B cell (primary cell): ENCODE measurements around the gene ITGA6.

ENCODE experiments used
- EZH2 ChIP-seq: IDR thresholded peaks from 2 replicates; pipeline ENCODE4 v1.6.1; 2012; ENCODE audit warnings: borderline replicate concordance, low read depth, mild to moderate bottlenecking, moderate library complexity, low read length; ENCODE audit not compliant: insufficient read depth, poor library complexity, severe bottlenecking
- TF ChIP-seq, protein P1 (sequence below): fragments of 200-600 bp; IDR thresholded peaks from one replicate; pipeline ENCODE4 v1.8.0; 2022; ENCODE audit warnings: antibody characterized with exemption, mild to moderate bottlenecking

DNA sequence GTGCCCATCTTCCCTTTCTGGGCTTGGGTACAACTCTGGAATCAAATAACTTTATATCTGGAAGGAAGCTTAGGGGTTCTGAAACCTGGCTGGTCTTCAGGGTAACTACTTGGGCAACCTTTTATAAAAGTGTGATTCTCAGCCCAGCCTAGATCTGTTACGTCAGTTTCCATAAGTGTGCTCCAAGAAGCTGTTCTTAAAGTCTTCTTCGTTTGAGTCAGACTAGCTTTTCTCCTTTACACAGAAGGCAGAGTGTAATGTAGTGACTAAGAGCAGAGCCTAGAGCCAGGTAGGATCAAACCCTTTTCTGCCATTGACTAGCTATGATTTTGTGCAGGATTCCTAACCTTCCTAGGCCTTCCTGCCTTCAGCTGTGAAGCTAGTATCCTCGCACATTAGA lies 5.8 kb downstream of the ITGA6 start:
- no peak for TF ChIP-seq EZH2
- TF ChIP-seq, protein P1, sequence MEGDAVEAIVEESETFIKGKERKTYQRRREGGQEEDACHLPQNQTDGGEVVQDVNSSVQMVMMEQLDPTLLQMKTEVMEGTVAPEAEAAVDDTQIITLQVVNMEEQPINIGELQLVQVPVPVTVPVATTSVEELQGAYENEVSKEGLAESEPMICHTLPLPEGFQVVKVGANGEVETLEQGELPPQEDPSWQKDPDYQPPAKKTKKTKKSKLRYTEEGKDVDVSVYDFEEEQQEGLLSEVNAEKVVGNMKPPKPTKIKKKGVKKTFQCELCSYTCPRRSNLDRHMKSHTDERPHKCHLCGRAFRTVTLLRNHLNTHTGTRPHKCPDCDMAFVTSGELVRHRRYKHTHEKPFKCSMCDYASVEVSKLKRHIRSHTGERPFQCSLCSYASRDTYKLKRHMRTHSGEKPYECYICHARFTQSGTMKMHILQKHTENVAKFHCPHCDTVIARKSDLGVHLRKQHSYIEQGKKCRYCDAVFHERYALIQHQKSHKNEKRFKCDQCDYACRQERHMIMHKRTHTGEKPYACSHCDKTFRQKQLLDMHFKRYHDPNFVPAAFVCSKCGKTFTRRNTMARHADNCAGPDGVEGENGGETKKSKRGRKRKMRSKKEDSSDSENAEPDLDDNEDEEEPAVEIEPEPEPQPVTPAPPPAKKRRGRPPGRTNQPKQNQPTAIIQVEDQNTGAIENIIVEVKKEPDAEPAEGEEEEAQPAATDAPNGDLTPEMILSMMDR, result no peak
